H1 (cell line): Measurements from ENCODE around the gene FHAD1. TPM values are rescaled to one million over a fixed set of nuclear protein-coding genes. Genes with fewer than 3 reads are reported as not detected.

Experiments
- CTCF ChIA-PET: fragments of 300-600 bp; sonication (Branson Sonifier 250); formaldehyde crosslinking; loops from one replicate; lab custom pipeline; 2021; ENCODE audit not compliant: partially characterized antibody; lab: Charles Lee
- POLR2A ChIA-PET: fragments of 300-600 bp; sonication (Branson Sonifier 250); formaldehyde crosslinking; loops from one replicate; lab custom pipeline; 2021; ENCODE audit warnings: inconsistent platforms; ENCODE audit not compliant: partially characterized antibody; lab: Charles Lee
- DNase-seq, 2 experiments: peaks; one replicate each; pipeline versions ENCODE4 v3.0.0 to v3.0.0-alpha.2; 2010 to 2022; ENCODE audit warnings: low spot score in 2 of 2, low read depth in 1 of 2, mixed read lengths in 1 of 2
- FAIRE-seq: peaks from 2 replicates; lab custom pipeline; 2011; peaks lifted over from hg19 to GRCh38; lab: Jason Lieb, UNC
- H2AFZ ChIP-seq: 2 replicates; pipeline ENCODE4 v1.8.1; 2012; ENCODE audit warnings: low read length, inconsistent platforms
- H2AK5ac ChIP-seq: 2 replicates; pipeline ENCODE4 v1.6.1; 2013; ENCODE audit warnings: low read depth, low read length
- H2BK120ac ChIP-seq: replicated peaks from 2 replicates; pipeline ENCODE3; 2013; ENCODE audit warnings: low read depth, low read length, inconsistent platforms
- H2BK12ac ChIP-seq: 2 replicates; pipeline ENCODE4 v1.6.1; 2013; ENCODE audit warnings: low read depth, low read length
- H2BK15ac ChIP-seq: 2 replicates; pipeline ENCODE4 v1.6.1; 2013; ENCODE audit warnings: low read length
- H2BK20ac ChIP-seq: 2 replicates; pipeline ENCODE4 v1.6.1; 2013; ENCODE audit warnings: low read length
- H2BK5ac ChIP-seq: 2 replicates; pipeline ENCODE4 v1.6.1; 2013; ENCODE audit warnings: low read depth, low read length
- H3K14ac ChIP-seq: 2 replicates; pipeline ENCODE4 v1.6.1; 2013; ENCODE audit warnings: inconsistent platforms; ENCODE audit not compliant: insufficient read length
- H3K18ac ChIP-seq: 2 replicates; pipeline ENCODE4 v1.6.1; 2013; ENCODE audit warnings: low read length; ENCODE audit errors: extremely low read depth
- H3K23ac ChIP-seq: 2 replicates; pipeline ENCODE4 v1.6.1; 2013; ENCODE audit warnings: inconsistent platforms; ENCODE audit not compliant: insufficient read length
- H3K23me2 ChIP-seq: 2 replicates; pipeline ENCODE4 v1.6.1; 2013; ENCODE audit warnings: low read depth, low read length
- H3K27ac ChIP-seq: 2 replicates; pipeline ENCODE4 v1.6.1; 2011; ENCODE audit warnings: low read depth, low read length, inconsistent platforms
- H3K27me3 ChIP-seq, 4 experiments: replicated peaks in 1 of 4; 1 replicate in 1 of 4; 2 replicates in 3 of 4; pipeline versions ENCODE4 v1.6.1 to v1.8.1; 2011 to 2013; ENCODE audit warnings: low read length in 3 of 4, mild to moderate bottlenecking in 3 of 4, inconsistent platforms in 2 of 4, mixed read lengths in 2 of 4, moderate library complexity in 1 of 4; ENCODE audit not compliant: control insufficient read depth in 3 of 4, insufficient read depth in 3 of 4; ENCODE audit errors: extremely low read depth in 1 of 4
- H3K36me3 ChIP-seq, 4 experiments: 2 replicates each; pipeline versions ENCODE4 v1.6.1 to v1.8.1; 2011 to 2013; ENCODE audit warnings: mild to moderate bottlenecking in 4 of 4, low read length in 3 of 4, moderate library complexity in 2 of 4, control low read depth in 1 of 4, inconsistent platforms in 1 of 4; ENCODE audit not compliant: insufficient read depth in 4 of 4, control insufficient read depth in 2 of 4
- H3K4ac ChIP-seq: replicated peaks from 2 replicates; pipeline ENCODE3; 2013; ENCODE audit warnings: low read length, low read depth, mixed read lengths, inconsistent platforms; ENCODE audit not compliant: insufficient read length
- H3K4me1 ChIP-seq, 4 experiments: replicated peaks in 1 of 4; 1 replicate in 1 of 4; 2 replicates in 3 of 4; pipeline versions ENCODE4 v1.6.1 to v1.8.1; 2011 to 2013; ENCODE audit warnings: low read length in 3 of 4, inconsistent platforms in 2 of 4, mixed read lengths in 1 of 4; ENCODE audit not compliant: insufficient read depth in 4 of 4, control insufficient read depth in 3 of 4
- H3K4me2 ChIP-seq, 2 experiments: 2 replicates each; pipeline versions ENCODE4 v1.6.1 to v1.8.1; 2011 to 2013; ENCODE audit warnings: low read depth in 2 of 2, low read length in 2 of 2, control low read depth in 1 of 2, inconsistent platforms in 1 of 2, mild to moderate bottlenecking in 1 of 2; ENCODE audit not compliant: insufficient read depth in 1 of 2
- H3K4me3 ChIP-seq, 4 experiments: fragments of 200-600, 300-600 bp in 1 of 4; sonication (generic), shearing (Covaris generic), sonication (Bioruptor Twin) in 1 of 4; 2 replicates each; pipeline versions ENCODE4 v1.5.1 to v1.8.1; 2011 to 2016; ENCODE audit warnings: low read length in 4 of 4, low read depth in 3 of 4, control low read depth in 2 of 4, inconsistent platforms in 2 of 4, mild to moderate bottlenecking in 2 of 4, mixed read lengths in 1 of 4, moderate library complexity in 1 of 4; ENCODE audit not compliant: insufficient read depth in 2 of 4; ENCODE audit errors: extremely low read depth in 1 of 4
- H3K56ac ChIP-seq: replicated peaks from 2 replicates; pipeline ENCODE3; 2013; ENCODE audit warnings: low read depth, mild to moderate bottlenecking, mixed read lengths, low read length, inconsistent platforms; ENCODE audit not compliant: insufficient read length
- H3K79me1 ChIP-seq: 2 replicates; pipeline ENCODE4 v1.6.1; 2013; ENCODE audit warnings: low read depth, low read length, control low read depth
- H3K79me2 ChIP-seq, 2 experiments: 2 replicates each; pipeline versions ENCODE4 v1.6.1 to v1.8.1; 2012 to 2013; ENCODE audit warnings: low read length in 2 of 2, mild to moderate bottlenecking in 2 of 2, inconsistent platforms in 1 of 2; ENCODE audit not compliant: insufficient read depth in 2 of 2, control insufficient read depth in 1 of 2
- H3K9ac ChIP-seq, 4 experiments: replicated peaks in 1 of 4; 1 replicate in 1 of 4; 2 replicates in 3 of 4; pipeline versions ENCODE4 v1.6.1 to v1.8.1; 2011 to 2013; ENCODE audit warnings: low read depth in 3 of 4, low read length in 3 of 4, control low read depth in 2 of 4, mild to moderate bottlenecking in 2 of 4, moderate library complexity in 2 of 4, inconsistent platforms in 1 of 4; ENCODE audit errors: extremely low read depth in 1 of 4
- H3K9me3 ChIP-seq, 2 experiments: 2 replicates each; pipeline versions ENCODE4 v1.6.1 to v1.8.1; 2012 to 2013; ENCODE audit warnings: mild to moderate bottlenecking in 2 of 2, moderate library complexity in 2 of 2, control low read depth in 1 of 2, inconsistent platforms in 1 of 2, low read depth in 1 of 2, low read length in 1 of 2, mixed read lengths in 1 of 2; ENCODE audit not compliant: insufficient read depth in 2 of 2
- H4K20me1 ChIP-seq, 2 experiments: replicated peaks in 1 of 2; 2 replicates each; pipeline versions ENCODE3 to v1.8.1; 2011 to 2013; ENCODE audit warnings: inconsistent platforms in 2 of 2, low read length in 2 of 2, mild to moderate bottlenecking in 1 of 2; ENCODE audit not compliant: insufficient read depth in 2 of 2, control insufficient read depth in 1 of 2
- H4K5ac ChIP-seq: 2 replicates; pipeline ENCODE4 v1.6.1; 2013; ENCODE audit warnings: low read length, low read depth, mixed read lengths, inconsistent platforms; ENCODE audit not compliant: insufficient read length
- H4K8ac ChIP-seq: 2 replicates; pipeline ENCODE4 v1.8.0; 2013; ENCODE audit warnings: mild to moderate bottlenecking, moderate library complexity, low read length, inconsistent platforms; ENCODE audit not compliant: insufficient read depth; ENCODE audit errors: extremely low read depth
- H4K91ac ChIP-seq: replicated peaks from 2 replicates; pipeline ENCODE3; 2013; ENCODE audit warnings: low read length, mixed read lengths, inconsistent platforms; ENCODE audit not compliant: insufficient read length
- BACH1 ChIP-seq: IDR thresholded peaks from 2 replicates; pipeline ENCODE4 v1.6.1; 2012; ENCODE audit warnings: low read length, improper control_type of control experiment
- CEBPB ChIP-seq: IDR thresholded peaks from 2 replicates; pipeline ENCODE4 v1.6.1; 2012; ENCODE audit warnings: low read depth, low read length
- CREB1 ChIP-seq: IDR thresholded peaks from 2 replicates; pipeline ENCODE4 v1.6.1; 2012; ENCODE audit warnings: inconsistent platforms
- FOSL1 ChIP-seq: IDR thresholded peaks from 2 replicates; pipeline ENCODE4 v1.6.1; 2011; ENCODE audit warnings: mild to moderate bottlenecking, low read depth, low read length, moderate library complexity; ENCODE audit not compliant: insufficient read depth
- HDAC2 ChIP-seq, 2 experiments: fragments of 300-600 bp in 1 of 2; sonication (generic) in 1 of 2; IDR thresholded peaks; 2 replicates each; pipeline ENCODE4 v1.6.1; 2011 to 2012; ENCODE audit warnings: low read depth in 2 of 2, low read length in 2 of 2, mild to moderate bottlenecking in 2 of 2, moderate library complexity in 2 of 2, borderline replicate concordance in 1 of 2, inconsistent platforms in 1 of 2
- POLR2AphosphoS5 ChIP-seq: IDR thresholded peaks from 2 replicates; pipeline ENCODE4 v1.6.1; 2011; ENCODE audit warnings: low read depth, low read length
- RFX5 ChIP-seq: IDR thresholded peaks from 2 replicates; pipeline ENCODE4 v1.6.1; 2011; ENCODE audit warnings: low read depth, low read length, improper control_type of control experiment, borderline replicate concordance
- SRF ChIP-seq: IDR thresholded peaks from 2 replicates; pipeline ENCODE4 v1.6.1; 2011; ENCODE audit warnings: mild to moderate bottlenecking, low read depth, low read length, moderate library complexity
- TBP ChIP-seq: IDR thresholded peaks from 2 replicates; pipeline ENCODE4 v1.6.1; 2011; ENCODE audit warnings: low read depth, low read length, improper control_type of control experiment
- WGBS, 2 experiments: shearing (Covaris generic) in 1 of 2; methylation state at CpG; one replicate each; pipeline versions ENCODE4 v1.1.6 to v1.1.7; 2013 to 2015; ENCODE audit warnings: low lambda C conversion rate in 2 of 2, mixed read lengths in 2 of 2, inconsistent platforms in 1 of 2, low coverage in 1 of 2, missing lambda C conversion rate in 1 of 2; ENCODE audit not compliant: insufficient replicate concordance in 2 of 2, insufficient coverage in 1 of 2, insufficient read length in 1 of 2; ENCODE audit errors: extremely low coverage in 1 of 2, missing lambda C conversion rate in 1 of 2; 5-methylcytosine and 5-hydroxymethylcytosine counted together
- polyA plus RNA-seq, 7 experiments: library from polyadenylated mRNA; depleted of rRNA in 3 of 7; stranded (reverse) in 5 of 7; unstranded in 2 of 7; fragments of >200 nt in 5 of 7; fragments of 200-250 nt in 2 of 7; gene quantifications; 1 replicate in 5 of 7; 2 replicates in 1 of 7; 4 replicates in 1 of 7; pipeline versions ENCODE4 v1.2.1 to v1.2.3, GENCODE V29; 2011 to 2013; ENCODE audit warnings: missing spikeins in 2 of 7, mixed read lengths in 2 of 7
- total RNA-seq: library from RNA; stranded (reverse); fragmentation: NEBNext Ultra II Directional; extraction: Animal tissue kit (Norgen Biotek cat#: 25700); gene quantifications from 2 replicates; pipeline ENCODE4 v1.2.1, GENCODE V29; 2021
- TF ChIP-seq, protein P1 (sequence below): IDR thresholded peaks from 2 replicates; pipeline ENCODE4 v1.6.1; 2012; ENCODE audit warnings: inconsistent platforms
- TF ChIP-seq, protein P2 (sequence below), 3 experiments: IDR thresholded peaks; 1 replicate in 2 of 3; 2 replicates in 1 of 3; pipeline versions ENCODE4 v1.5.1 to v1.6.1; 2011; ENCODE audit warnings: low read length in 3 of 3, mild to moderate bottlenecking in 3 of 3, inconsistent platforms in 2 of 3, low read depth in 1 of 3, moderate library complexity in 1 of 3; ENCODE audit not compliant: insufficient read depth in 1 of 3; ENCODE audit errors: control extremely low read depth in 1 of 3
- TF ChIP-seq, protein P3 (sequence below): IDR thresholded peaks from 2 replicates; pipeline ENCODE4 v1.6.1; 2012; ENCODE audit warnings: inconsistent platforms

FHAD1 gene
- total and polyA plus RNA-seq, 2 of the 8 experiments (the other 6 are each of a cell fraction or from before 2014, with no cell fraction given): 0.39 to 0.69 TPM

- Histone ChIP-seq H2BK15ac (no peak overlapping the region), H3K27ac (no peak overlapping the region), H2BK5ac (no peak overlapping the region), H3K23ac (no peak overlapping the region), H3K56ac (no peak overlapping the region), H3K14ac (no peak overlapping the region), H2BK120ac (no peak overlapping the region), H4K5ac (no peak overlapping the region), H3K9me3 (no peaks in the 10 kb centered on the region), H3K36me3 (no peaks in the 10 kb centered on the region), H3K4ac (no peak overlapping the region), H3K23me2 (peaks cover 3% of the 10 kb centered on the region; the same call in 1 of the 2 replicates), H2BK20ac (no peak overlapping the region), H3K4me2 (no peak overlapping the region), H2AK5ac (no peak overlapping the region), H2AFZ (no peak overlapping the region), H3K18ac (no peak overlapping the region), H4K8ac (no peak overlapping the region), H3K4me3 (no peak overlapping the region), H4K91ac (no peak overlapping the region), H2BK12ac (no peak overlapping the region), H4K20me1 (no peaks in the 10 kb centered on the region), H3K79me1 (no peaks in the 10 kb centered on the region), H3K79me2 (no peaks in the 10 kb centered on the region), H3K27me3 (no peaks in the 10 kb centered on the region), H3K9ac (no peak overlapping the region), H3K4me1 (no peaks in the 10 kb centered on the region)
- ChIA-PET CTCF (interaction anchor here (3.9 kb wide), 1 partner anchor 11 kb away, joined by 26 read pairs; no protein-coding TSS in a partner anchor), POLR2A (no interaction called here)
- FAIRE-seq (no peak), DNase-seq (no peak)
- WGBS, 2 experiments: 91% methylated on average over 10 of the region's 10 CpGs; no CpG with 5 or more reads in 1 of the 2 experiments
- TF ChIP-seq HDAC2 (IDR thresholded peaks at IDR 0.05; ENCODE audit: borderline replicate concordance in 1 of 2, low read depth in 2 of 2, low read length in 2 of 2) (no peak), CEBPB (no peak), RFX5 (no peak), BACH1 (no peak), SRF (no peak), FOSL1 (no peak), CREB1 (no peak), POLR2AphosphoS5 (no peak), TBP (no peak)
- TF ChIP-seq, protein P1, sequence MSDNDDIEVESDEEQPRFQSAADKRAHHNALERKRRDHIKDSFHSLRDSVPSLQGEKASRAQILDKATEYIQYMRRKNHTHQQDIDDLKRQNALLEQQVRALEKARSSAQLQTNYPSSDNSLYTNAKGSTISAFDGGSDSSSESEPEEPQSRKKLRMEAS: no peak
- TF ChIP-seq, protein P2, sequence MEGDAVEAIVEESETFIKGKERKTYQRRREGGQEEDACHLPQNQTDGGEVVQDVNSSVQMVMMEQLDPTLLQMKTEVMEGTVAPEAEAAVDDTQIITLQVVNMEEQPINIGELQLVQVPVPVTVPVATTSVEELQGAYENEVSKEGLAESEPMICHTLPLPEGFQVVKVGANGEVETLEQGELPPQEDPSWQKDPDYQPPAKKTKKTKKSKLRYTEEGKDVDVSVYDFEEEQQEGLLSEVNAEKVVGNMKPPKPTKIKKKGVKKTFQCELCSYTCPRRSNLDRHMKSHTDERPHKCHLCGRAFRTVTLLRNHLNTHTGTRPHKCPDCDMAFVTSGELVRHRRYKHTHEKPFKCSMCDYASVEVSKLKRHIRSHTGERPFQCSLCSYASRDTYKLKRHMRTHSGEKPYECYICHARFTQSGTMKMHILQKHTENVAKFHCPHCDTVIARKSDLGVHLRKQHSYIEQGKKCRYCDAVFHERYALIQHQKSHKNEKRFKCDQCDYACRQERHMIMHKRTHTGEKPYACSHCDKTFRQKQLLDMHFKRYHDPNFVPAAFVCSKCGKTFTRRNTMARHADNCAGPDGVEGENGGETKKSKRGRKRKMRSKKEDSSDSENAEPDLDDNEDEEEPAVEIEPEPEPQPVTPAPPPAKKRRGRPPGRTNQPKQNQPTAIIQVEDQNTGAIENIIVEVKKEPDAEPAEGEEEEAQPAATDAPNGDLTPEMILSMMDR (IDR thresholded peaks at IDR 0.05; ENCODE audit: control extremely low read depth in 1 of 3, insufficient read depth in 1 of 3, low read depth in 1 of 3, low read length in 3 of 3): no peak
- TF ChIP-seq, protein P3, sequence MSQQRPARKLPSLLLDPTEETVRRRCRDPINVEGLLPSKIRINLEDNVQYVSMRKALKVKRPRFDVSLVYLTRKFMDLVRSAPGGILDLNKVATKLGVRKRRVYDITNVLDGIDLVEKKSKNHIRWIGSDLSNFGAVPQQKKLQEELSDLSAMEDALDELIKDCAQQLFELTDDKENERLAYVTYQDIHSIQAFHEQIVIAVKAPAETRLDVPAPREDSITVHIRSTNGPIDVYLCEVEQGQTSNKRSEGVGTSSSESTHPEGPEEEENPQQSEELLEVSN: no peak
Observed at GRCh38 chr1:15334995-15335394, 88.0 kb downstream of the FHAD1 start.
